ENCODE measurements around the gene PRR5L.

DNA sequence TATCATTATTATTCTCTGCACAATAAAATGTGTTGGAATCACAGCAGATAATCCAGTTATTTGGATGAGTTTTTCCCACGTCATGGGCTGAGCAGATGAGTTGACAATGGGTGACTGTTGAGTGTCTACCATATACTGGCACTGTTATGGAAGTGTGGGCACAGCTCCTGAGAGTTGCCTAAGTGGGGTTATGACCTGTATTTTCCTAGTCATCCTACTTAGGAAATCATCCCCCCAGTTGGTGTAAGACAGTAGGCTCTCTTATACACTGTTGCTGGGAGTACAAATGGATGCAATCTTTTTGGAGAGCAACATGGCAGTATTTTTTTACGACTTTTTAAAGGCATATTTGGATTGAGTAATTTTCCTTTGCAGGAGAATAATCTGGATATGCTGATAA is 147.6 kb downstream of the PRR5L start:
- TF ChIP-seq, protein P1, sequence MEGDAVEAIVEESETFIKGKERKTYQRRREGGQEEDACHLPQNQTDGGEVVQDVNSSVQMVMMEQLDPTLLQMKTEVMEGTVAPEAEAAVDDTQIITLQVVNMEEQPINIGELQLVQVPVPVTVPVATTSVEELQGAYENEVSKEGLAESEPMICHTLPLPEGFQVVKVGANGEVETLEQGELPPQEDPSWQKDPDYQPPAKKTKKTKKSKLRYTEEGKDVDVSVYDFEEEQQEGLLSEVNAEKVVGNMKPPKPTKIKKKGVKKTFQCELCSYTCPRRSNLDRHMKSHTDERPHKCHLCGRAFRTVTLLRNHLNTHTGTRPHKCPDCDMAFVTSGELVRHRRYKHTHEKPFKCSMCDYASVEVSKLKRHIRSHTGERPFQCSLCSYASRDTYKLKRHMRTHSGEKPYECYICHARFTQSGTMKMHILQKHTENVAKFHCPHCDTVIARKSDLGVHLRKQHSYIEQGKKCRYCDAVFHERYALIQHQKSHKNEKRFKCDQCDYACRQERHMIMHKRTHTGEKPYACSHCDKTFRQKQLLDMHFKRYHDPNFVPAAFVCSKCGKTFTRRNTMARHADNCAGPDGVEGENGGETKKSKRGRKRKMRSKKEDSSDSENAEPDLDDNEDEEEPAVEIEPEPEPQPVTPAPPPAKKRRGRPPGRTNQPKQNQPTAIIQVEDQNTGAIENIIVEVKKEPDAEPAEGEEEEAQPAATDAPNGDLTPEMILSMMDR (IDR thresholded peaks at IDR 0.05): no peak
- TF ChIP-seq ZFX (IDR thresholded peaks at IDR 0.05; ENCODE audit: borderline replicate concordance): no peak

All from 22Rv1 (cell line).